HG03025 (cell line): Measurements from ENCODE around the gene HSP90B1.

Experiments
- ATAC-seq: cut with Tn5 transposase; IDR thresholded peaks from one replicate; pipeline ENCODE4 v1.9.1; 2021; ENCODE audit warnings: mild to moderate bottlenecking, moderate library complexity; ENCODE audit not compliant: unreplicated experiment, low FRiP score

The HSP90B1 gene

GRCh38 chr12:103930034-103930786, at the start of gene HSP90B1:
TSS of gene HSP90B1 (plus strand) at chr12:103930410. CDS start at chr12:103930516, 106 bp downstream.
- ATAC-seq: peak; percentile 59

GRCh38 chr12:103881261-103881660, 48.9 kb upstream of the HSP90B1 start:
- ATAC-seq: no peak

GRCh38 chr12:103882861-103883596, 47.2 kb upstream of the HSP90B1 start:
- ATAC-seq: no peak

- no peak for ATAC-seq
These were observed 46.3 kb upstream of the HSP90B1 start for GRCh38 chr12:103883908-103884307.

GRCh38 chr12:103884316-103884715, 45.9 kb upstream of the HSP90B1 start:
- ATAC-seq: no peak

- no peak for ATAC-seq
These were observed 43.9 kb upstream of the HSP90B1 start for GRCh38 chr12:103886195-103886797.

- no peak for ATAC-seq
These were observed 42.5 kb upstream of the HSP90B1 start for GRCh38 chr12:103887738-103888137.

GRCh38 chr12:103897316-103897715, 32.9 kb upstream of the HSP90B1 start:
- ATAC-seq: no peak

GRCh38 chr12:103901518-103902173, 28.6 kb upstream of the HSP90B1 start:
- ATAC-seq: no peak

GRCh38 chr12:103903993-103904392, 26.2 kb upstream of the HSP90B1 start:
- ATAC-seq: no peak

- ATAC-seq: no peak
These were observed 24.4 kb upstream of the HSP90B1 start for GRCh38 chr12:103905730-103906349.

GRCh38 chr12:103908246-103908541, 22.0 kb upstream of the HSP90B1 start:
- ATAC-seq: no peak

- no peak for ATAC-seq
These were observed 21.3 kb upstream of the HSP90B1 start for GRCh38 chr12:103908877-103909276.

- no peak for ATAC-seq
These were observed 20.4 kb upstream of the HSP90B1 start for GRCh38 chr12:103909811-103910210.

GRCh38 chr12:103912069-103912468, 18.1 kb upstream of the HSP90B1 start:
- no peak for ATAC-seq

GRCh38 chr12:103913100-103913499, 17.1 kb upstream of the HSP90B1 start:
- no peak for ATAC-seq

- ATAC-seq: no peak
These were observed 14.9 kb upstream of the HSP90B1 start for GRCh38 chr12:103915306-103915705.

GRCh38 chr12:103917873-103918272, 12.3 kb upstream of the HSP90B1 start:
- ATAC-seq: no peak

GRCh38 chr12:103924761-103925641, 5.2 kb upstream of the HSP90B1 start:
- no peak for ATAC-seq

GRCh38 chr12:103928682-103929045, 1.5 kb upstream of the HSP90B1 start:
- ATAC-seq: peak; percentile 24
